OCI-LY1 (cell line): Measurements from ENCODE around the gene FAM13A.
"Not testable (repeated sequence)": the region's sequence is repeated elsewhere in the genome, so short reads cannot be mapped to it uniquely, and the experiment has no call there.

Experiments used
- EZH2 ChIP-seq: fragments of 200-600 bp; sonication (generic), shearing (Covaris generic); IDR thresholded peaks from 2 replicates; pipeline ENCODE4 v1.8.0; 2017; ENCODE audit warnings: borderline replicate concordance, mixed run types, mild to moderate bottlenecking, antibody characterized with exemption, low read length, moderate library complexity, mixed read lengths
- TF ChIP-seq, protein P1 (sequence below): fragments of 200-600 bp; sonication (generic), shearing (Covaris generic); IDR thresholded peaks from 2 replicates; pipeline ENCODE4 v1.5.1; 2017; ENCODE audit warnings: mild to moderate bottlenecking, antibody characterized with exemption, low read length, moderate library complexity, mixed read lengths

DNA sequence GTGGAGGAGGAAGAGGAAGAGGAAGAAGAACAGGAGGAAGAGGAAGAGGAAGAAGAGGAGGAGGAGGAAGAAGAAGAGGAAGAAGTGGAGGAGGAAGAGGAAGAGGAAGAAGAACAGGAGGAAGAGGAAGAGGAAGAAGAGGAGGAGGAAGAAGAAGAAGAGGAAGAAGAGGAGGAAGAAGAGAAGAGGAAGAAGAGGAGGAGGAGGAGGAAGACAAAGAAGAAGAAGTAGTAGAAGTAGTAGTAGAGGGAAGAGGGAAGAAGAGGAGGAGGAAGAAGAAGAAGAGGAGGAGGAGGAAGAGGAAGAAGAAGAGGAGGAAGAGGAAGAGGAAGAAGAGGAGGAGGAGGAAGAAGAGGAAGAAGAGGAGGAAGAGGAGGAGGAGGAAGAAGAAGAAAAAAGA, 143.8 kb downstream of the FAM13A start:
- TF ChIP-seq, protein P1, sequence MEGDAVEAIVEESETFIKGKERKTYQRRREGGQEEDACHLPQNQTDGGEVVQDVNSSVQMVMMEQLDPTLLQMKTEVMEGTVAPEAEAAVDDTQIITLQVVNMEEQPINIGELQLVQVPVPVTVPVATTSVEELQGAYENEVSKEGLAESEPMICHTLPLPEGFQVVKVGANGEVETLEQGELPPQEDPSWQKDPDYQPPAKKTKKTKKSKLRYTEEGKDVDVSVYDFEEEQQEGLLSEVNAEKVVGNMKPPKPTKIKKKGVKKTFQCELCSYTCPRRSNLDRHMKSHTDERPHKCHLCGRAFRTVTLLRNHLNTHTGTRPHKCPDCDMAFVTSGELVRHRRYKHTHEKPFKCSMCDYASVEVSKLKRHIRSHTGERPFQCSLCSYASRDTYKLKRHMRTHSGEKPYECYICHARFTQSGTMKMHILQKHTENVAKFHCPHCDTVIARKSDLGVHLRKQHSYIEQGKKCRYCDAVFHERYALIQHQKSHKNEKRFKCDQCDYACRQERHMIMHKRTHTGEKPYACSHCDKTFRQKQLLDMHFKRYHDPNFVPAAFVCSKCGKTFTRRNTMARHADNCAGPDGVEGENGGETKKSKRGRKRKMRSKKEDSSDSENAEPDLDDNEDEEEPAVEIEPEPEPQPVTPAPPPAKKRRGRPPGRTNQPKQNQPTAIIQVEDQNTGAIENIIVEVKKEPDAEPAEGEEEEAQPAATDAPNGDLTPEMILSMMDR = not testable (repeated sequence)
- not testable (repeated sequence) for TF ChIP-seq EZH2
